Body of pancreas (tissue), 4 donors: ENCODE measurements around the gene PLCB1.

Experiments used
- POLR2A ChIP-seq, 3 donors: fragments of 450-650 bp; IDR thresholded peaks; one replicate each; pipeline ENCODE4 v1.6.1; 2016; ENCODE audit warnings: antibody characterized with exemption in 3 of 3, mild to moderate bottlenecking in 2 of 3
- TF ChIP-seq, protein P1 (sequence below), 7 experiments: fragments of 450-650 bp in 4 of 7; fragments of 200-600 bp in 3 of 7; sonication (generic) in 3 of 7; IDR thresholded peaks; one replicate each; pipeline ENCODE4 v1.5.1; 2016 to 2019; ENCODE audit warnings: antibody characterized with exemption in 7 of 7

- no peak for TF ChIP-seq POLR2A (IDR thresholded peaks at IDR 0.05)
- TF ChIP-seq, protein P1, sequence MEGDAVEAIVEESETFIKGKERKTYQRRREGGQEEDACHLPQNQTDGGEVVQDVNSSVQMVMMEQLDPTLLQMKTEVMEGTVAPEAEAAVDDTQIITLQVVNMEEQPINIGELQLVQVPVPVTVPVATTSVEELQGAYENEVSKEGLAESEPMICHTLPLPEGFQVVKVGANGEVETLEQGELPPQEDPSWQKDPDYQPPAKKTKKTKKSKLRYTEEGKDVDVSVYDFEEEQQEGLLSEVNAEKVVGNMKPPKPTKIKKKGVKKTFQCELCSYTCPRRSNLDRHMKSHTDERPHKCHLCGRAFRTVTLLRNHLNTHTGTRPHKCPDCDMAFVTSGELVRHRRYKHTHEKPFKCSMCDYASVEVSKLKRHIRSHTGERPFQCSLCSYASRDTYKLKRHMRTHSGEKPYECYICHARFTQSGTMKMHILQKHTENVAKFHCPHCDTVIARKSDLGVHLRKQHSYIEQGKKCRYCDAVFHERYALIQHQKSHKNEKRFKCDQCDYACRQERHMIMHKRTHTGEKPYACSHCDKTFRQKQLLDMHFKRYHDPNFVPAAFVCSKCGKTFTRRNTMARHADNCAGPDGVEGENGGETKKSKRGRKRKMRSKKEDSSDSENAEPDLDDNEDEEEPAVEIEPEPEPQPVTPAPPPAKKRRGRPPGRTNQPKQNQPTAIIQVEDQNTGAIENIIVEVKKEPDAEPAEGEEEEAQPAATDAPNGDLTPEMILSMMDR (IDR thresholded peaks at IDR 0.05), result no peak
Observed at GRCh38 chr20:8648466-8648865, 516.4 kb downstream of the PLCB1 start.
